BJ (cell line): Measurements from ENCODE around the gene SERPINB12. TPM values are rescaled to one million over a fixed set of nuclear protein-coding genes. Genes with fewer than 3 reads are reported as not detected.

Experiments used
- CTCF ChIA-PET: fragments of 350-600 bp; formaldehyde crosslinking; extraction: SDS; loops from one replicate; lab custom pipeline; 2021; ENCODE audit warnings: antibody characterized with exemption, inconsistent platforms; lab: Yijun Ruan, JAX
- POLR2A ChIA-PET: fragments of 300-600 bp; sonication (Branson Sonifier 250); formaldehyde crosslinking; extraction: SDS; loops from one replicate; lab custom pipeline; 2021; ENCODE audit warnings: antibody characterized with exemption; lab: Charles Lee
- DNase-seq: peaks from one replicate; pipeline ENCODE4 v3.0.0-alpha.2; 2011; ENCODE audit warnings: low read depth
- H3K27me3 ChIP-seq: 2 replicates; pipeline ENCODE4 v1.6.0; 2011; ENCODE audit warnings: low read length; ENCODE audit not compliant: control insufficient read depth, insufficient read depth
- H3K36me3 ChIP-seq: 2 replicates; pipeline ENCODE4 v1.5.1; 2011; ENCODE audit warnings: low read length; ENCODE audit not compliant: control insufficient read depth, insufficient read depth
- H3K4me3 ChIP-seq: 2 replicates; pipeline ENCODE4 v1.5.1; 2011; ENCODE audit warnings: low read depth, mild to moderate bottlenecking, control low read depth, low read length
- polyA plus RNA-seq: library from polyadenylated mRNA; depleted of rRNA; stranded (reverse); fragments of >200 nt; gene quantifications from 2 replicates; pipeline ENCODE4 v1.2.3, GENCODE V29; 2011
- TF ChIP-seq, protein P1 (sequence below): IDR thresholded peaks from 2 replicates; pipeline ENCODE4 v1.5.1; 2011; ENCODE audit warnings: low read depth, mild to moderate bottlenecking, control low read depth, inconsistent platforms, low read length, moderate library complexity; ENCODE audit not compliant: insufficient read depth

The SERPINB12 gene
- polyA plus RNA-seq, 1 experiment, result not detected

DNA sequence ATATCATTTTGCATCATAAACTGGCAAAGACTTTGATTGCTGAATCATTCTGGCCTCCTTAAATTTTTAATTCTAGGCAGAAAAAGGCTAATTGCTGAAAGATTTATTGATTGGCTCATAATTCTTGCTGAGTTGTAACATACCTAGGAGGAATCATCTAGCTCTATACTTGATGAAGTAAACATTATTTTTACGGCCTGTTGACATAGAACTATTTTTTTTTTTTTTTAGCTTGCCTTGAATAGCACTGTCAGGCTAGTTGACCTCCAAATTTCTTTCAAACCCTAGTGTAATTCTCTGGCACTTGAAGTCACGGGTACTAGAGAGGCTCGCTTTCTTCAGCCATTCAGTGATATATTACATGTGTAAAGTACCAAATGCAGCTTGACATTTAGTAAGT, 2.8 kb downstream of the SERPINB12 start:
- Histone ChIP-seq H3K36me3 (no peaks in the 10 kb centered on the region), H3K4me3 (no peak overlapping the region), H3K27me3 (no peaks in the 10 kb centered on the region)
- DNase-seq, result no peak
- TF ChIP-seq, protein P1, sequence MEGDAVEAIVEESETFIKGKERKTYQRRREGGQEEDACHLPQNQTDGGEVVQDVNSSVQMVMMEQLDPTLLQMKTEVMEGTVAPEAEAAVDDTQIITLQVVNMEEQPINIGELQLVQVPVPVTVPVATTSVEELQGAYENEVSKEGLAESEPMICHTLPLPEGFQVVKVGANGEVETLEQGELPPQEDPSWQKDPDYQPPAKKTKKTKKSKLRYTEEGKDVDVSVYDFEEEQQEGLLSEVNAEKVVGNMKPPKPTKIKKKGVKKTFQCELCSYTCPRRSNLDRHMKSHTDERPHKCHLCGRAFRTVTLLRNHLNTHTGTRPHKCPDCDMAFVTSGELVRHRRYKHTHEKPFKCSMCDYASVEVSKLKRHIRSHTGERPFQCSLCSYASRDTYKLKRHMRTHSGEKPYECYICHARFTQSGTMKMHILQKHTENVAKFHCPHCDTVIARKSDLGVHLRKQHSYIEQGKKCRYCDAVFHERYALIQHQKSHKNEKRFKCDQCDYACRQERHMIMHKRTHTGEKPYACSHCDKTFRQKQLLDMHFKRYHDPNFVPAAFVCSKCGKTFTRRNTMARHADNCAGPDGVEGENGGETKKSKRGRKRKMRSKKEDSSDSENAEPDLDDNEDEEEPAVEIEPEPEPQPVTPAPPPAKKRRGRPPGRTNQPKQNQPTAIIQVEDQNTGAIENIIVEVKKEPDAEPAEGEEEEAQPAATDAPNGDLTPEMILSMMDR, result no peak
- ChIA-PET CTCF (interaction anchor here (0.6 to 1.6 kb wide), 2 partner anchors 9 to 300 kb away, joined by 3 to 4 read pairs; no protein-coding TSS in a partner anchor), POLR2A (no interaction called here)

DNA sequence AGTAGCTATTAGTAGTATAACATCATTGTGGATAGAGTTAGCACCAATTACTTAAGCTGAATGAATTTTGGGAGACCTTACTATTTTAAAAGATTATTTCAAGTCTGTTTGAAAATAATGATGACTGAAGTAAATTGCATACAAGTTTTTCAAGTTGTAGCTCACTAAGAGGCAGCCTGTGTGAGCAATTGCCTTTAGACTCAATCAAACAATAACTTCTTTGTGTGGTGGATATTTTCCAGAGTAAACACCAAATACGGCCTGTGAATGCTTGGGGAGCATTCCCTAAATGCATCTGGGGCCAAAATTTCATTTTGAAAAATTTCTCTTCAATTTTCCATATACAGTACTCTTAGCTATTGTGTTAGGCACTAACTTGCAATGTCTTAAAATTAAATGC, 7.9 kb downstream of the SERPINB12 start:
- TF ChIP-seq, protein P1, result no peak
- Histone ChIP-seq H3K27me3 (no peaks in the 10 kb centered on the region), H3K4me3 (no peak overlapping the region), H3K36me3 (no peaks in the 10 kb centered on the region)
- DNase-seq, result no peak
- CTCF ChIA-PET, result interaction anchor here (0.8 to 1.6 kb wide), 4 partner anchors 9 to 192 kb away, joined by 3 to 6 read pairs (median 4); no protein-coding TSS in a partner anchor
- POLR2A ChIA-PET, result interaction anchor here (0.6 kb wide), 1 partner anchor 9 kb away, joined by 3 read pairs; no protein-coding TSS in a partner anchor

DNA sequence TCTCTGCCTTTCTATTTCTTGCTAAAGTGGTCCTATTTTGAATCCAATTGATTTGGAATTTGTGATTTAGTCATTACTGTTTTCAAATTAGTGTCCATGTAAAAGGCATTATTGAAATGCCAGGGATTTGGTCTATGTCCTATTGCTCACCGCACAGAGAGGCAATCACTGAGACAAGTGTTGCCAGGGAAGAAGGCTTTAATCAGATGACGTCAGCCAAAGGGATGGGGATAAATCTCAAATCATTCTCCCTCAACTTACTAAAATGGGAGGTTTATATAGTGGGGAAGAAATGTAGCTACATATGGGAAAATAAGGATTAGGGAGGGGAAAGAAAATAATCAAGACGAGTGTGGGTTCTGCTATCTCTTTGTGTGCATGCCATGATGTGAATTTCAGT, 9.6 kb downstream of the SERPINB12 start:
- Histone ChIP-seq H3K27me3 (no peaks in the 10 kb centered on the region), H3K36me3 (no peaks in the 10 kb centered on the region), H3K4me3 (no peak overlapping the region)
- TF ChIP-seq, protein P1, result no peak
- DNase-seq, result no peak
- CTCF ChIA-PET, result interaction anchor here (2.1 to 4.1 kb wide), 2 partner anchors 27 to 33 kb away, joined by 13 to 23 read pairs; no protein-coding TSS in a partner anchor
- POLR2A ChIA-PET, result no interaction called here

DNA sequence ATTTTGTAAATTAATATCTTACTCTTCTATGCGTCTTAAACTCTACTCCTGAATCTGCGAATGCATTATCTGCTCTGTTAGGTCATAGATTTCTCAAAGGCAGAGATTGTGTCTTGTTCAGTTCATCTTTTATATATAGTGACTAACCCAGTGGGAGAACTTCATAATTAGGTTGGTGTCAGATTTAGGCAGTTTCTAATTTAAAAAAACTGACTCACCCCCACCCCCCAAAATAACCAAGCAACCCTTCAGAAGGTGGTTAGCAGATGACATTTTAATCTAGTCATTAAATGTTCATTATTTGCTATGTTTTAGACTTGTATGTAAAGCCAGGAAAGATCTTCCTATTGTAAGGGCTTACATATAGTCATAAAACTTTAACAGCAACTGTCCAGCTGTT, 10.4 kb downstream of the SERPINB12 start:
- ChIA-PET CTCF (interaction anchor here (0.6 to 4.1 kb wide), 5 partner anchors 8 to 179 kb away, joined by 3 to 23 read pairs (median 4); no protein-coding TSS in a partner anchor), POLR2A (interaction anchor here (0.7 kb wide), 1 partner anchor 131 kb away, joined by 3 read pairs; no protein-coding TSS in a partner anchor)
- no peak for DNase-seq
- no peaks in the 10 kb centered on the region for H3K36me3 ChIP-seq
- H3K27me3 ChIP-seq, result no peaks in the 10 kb centered on the region
- H3K4me3 ChIP-seq, result no peak overlapping the region
- TF ChIP-seq, protein P1, result no peak

DNA sequence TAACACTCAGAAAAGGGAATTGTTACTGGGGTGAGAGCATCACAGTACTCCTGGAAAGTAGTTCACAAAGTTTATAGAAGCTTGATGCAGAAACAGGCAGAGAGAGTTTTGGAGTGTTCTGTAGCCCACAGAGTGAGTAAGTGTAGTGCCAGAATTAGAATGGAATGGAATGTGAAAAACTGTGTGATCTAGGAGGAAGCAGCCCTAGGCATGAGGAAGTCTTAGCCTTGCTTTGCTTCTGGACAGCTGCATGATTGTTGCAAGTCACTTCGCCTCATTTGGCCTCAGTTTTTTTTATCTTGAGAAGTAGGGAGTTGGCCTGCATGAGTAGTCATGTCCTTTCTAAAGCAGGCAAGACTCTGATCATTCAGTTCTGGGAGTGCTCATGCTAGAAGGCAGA, 10.9 kb downstream of the SERPINB12 start:
- peak; percentile 95 for DNase-seq
- Histone ChIP-seq H3K4me3 (no peak overlapping the region), H3K27me3 (no peaks in the 10 kb centered on the region), H3K36me3 (no peaks in the 10 kb centered on the region)
- TF ChIP-seq, protein P1, result no peak
- ChIA-PET POLR2A (interaction anchor here (0.6 to 0.7 kb wide), 2 partner anchors 13 to 130 kb away, joined by 3 to 4 read pairs; no protein-coding TSS in a partner anchor), CTCF (interaction anchor here (0.6 to 4.1 kb wide), 5 partner anchors 8 to 179 kb away, joined by 3 to 23 read pairs (median 4); no protein-coding TSS in a partner anchor)
